Spinal cord (tissue), 10 donors: Measurements from ENCODE around the gene KCNH2. TPM values are rescaled to one million over a fixed set of nuclear protein-coding genes. Genes with fewer than 3 reads are reported as not detected.

Source experiments
- DNase-seq, 6 donors: peaks; one replicate each; pipeline versions ENCODE4 v3.0.0 to v3.0.0-alpha.2; 2013 to 2015; ENCODE audit warnings: low spot score in 6 of 6, low read depth in 4 of 6
- H3K27ac ChIP-seq: one replicate; pipeline ENCODE4 v1.5.1; 2013; ENCODE audit warnings: low read depth, low read length, control low read depth
- H3K27me3 ChIP-seq: one replicate; pipeline ENCODE4 v1.6.1; 2013; ENCODE audit warnings: low read length; ENCODE audit not compliant: control insufficient read depth, insufficient read depth
- H3K36me3 ChIP-seq: one replicate; pipeline ENCODE4 v1.6.1; 2013; ENCODE audit warnings: low read length; ENCODE audit not compliant: control insufficient read depth, insufficient read depth
- H3K4me1 ChIP-seq: one replicate; pipeline ENCODE4 v1.6.1; 2013; ENCODE audit warnings: low read length; ENCODE audit not compliant: control insufficient read depth, insufficient read depth
- H3K4me3 ChIP-seq: one replicate; pipeline ENCODE4 v1.5.1; 2013; ENCODE audit warnings: low read depth, low read length, control low read depth
- H3K9me3 ChIP-seq: one replicate; pipeline ENCODE4 v1.6.1; 2013; ENCODE audit warnings: low read length; ENCODE audit not compliant: control insufficient read depth, insufficient read depth
- WGBS: methylation state at CpG from one replicate; pipeline ENCODE4 v1.1.5; 2013; ENCODE audit warnings: missing lambda C conversion rate; ENCODE audit not compliant: insufficient coverage; 5-methylcytosine and 5-hydroxymethylcytosine counted together
- polyA plus RNA-seq, 2 donors: library from polyadenylated mRNA; unstranded; fragments of 120-200 nt; gene quantifications; one replicate each; pipeline ENCODE4 v1.2.1, GENCODE V29; 2013; ENCODE audit not compliant: insufficient read length in 2 of 2
- total RNA-seq, 2 donors: library from RNA; depleted of rRNA in 1 of 2; stranded (reverse); fragments of 120-200 nt in 1 of 2; fragments of >200 nt in 1 of 2; gene quantifications; one replicate each; pipeline versions ENCODE4 v1.2.3 to v1.2.4, GENCODE V29; 2013 to 2014
- donor health status: healthy.

Gene KCNH2
- total and polyA plus RNA-seq, 4 donors, result 9.1 to 39.4 (median 24.8) TPM

- Histone ChIP-seq H3K4me1 (peaks cover 74% of the 10 kb centered on the region), H3K27ac (peak overlapping the region; percentile 47), H3K9me3 (no peaks in the 10 kb centered on the region), H3K4me3 (no peak overlapping the region), H3K36me3 (peaks cover 48% of the 10 kb centered on the region), H3K27me3 (no peaks in the 10 kb centered on the region)
- WGBS, result 26% methylated on average over 14 of the region's 16 CpGs
- DNase-seq, result peak in 2 of 6 donors; percentile 72 to 85
Measured at GRCh38 chr7:150971242-150972022, 6.7 kb downstream of the KCNH2 start.

- no peak overlapping the region for H3K4me3 ChIP-seq
- DNase-seq, result no peak
- H3K27ac ChIP-seq, result no peak overlapping the region
- no peaks in the 10 kb centered on the region for H3K9me3 ChIP-seq
- 71% methylated on average over 11 of the region's 11 CpGs for WGBS
- H3K27me3 ChIP-seq, result no peaks in the 10 kb centered on the region
- H3K4me1 ChIP-seq, result peaks cover 64% of the 10 kb centered on the region
- H3K36me3 ChIP-seq, result peaks cover 50% of the 10 kb centered on the region
Measured at GRCh38 chr7:150970424-150970823, 7.7 kb downstream of the KCNH2 start.

GRCh38 chr7:150969475-150969874, 8.6 kb downstream of the KCNH2 start:
- no peak for DNase-seq
- Histone ChIP-seq H3K27me3 (no peaks in the 10 kb centered on the region), H3K9me3 (no peaks in the 10 kb centered on the region), H3K4me1 (peaks cover 64% of the 10 kb centered on the region), H3K36me3 (peaks cover 59% of the 10 kb centered on the region), H3K4me3 (no peak overlapping the region), H3K27ac (no peak overlapping the region)
- 25% methylated on average over 4 of the region's 7 CpGs for WGBS

GRCh38 chr7:150968734-150969372, 9.3 kb downstream of the KCNH2 start:
- peaks cover 64% of the 10 kb centered on the region for H3K4me1 ChIP-seq
- no peak overlapping the region for H3K27ac ChIP-seq
- H3K27me3 ChIP-seq, result no peaks in the 10 kb centered on the region
- H3K4me3 ChIP-seq, result no peak overlapping the region
- WGBS, result 51% methylated on average over 16 of the region's 16 CpGs
- peak in 1 of 6 donors; percentile 43 for DNase-seq
- H3K9me3 ChIP-seq, result no peaks in the 10 kb centered on the region
- H3K36me3 ChIP-seq, result peaks cover 62% of the 10 kb centered on the region

GRCh38 chr7:150968056-150968733, 9.9 kb downstream of the KCNH2 start:
- no peaks in the 10 kb centered on the region for H3K27me3 ChIP-seq
- no peak overlapping the region for H3K4me3 ChIP-seq
- peaks cover 66% of the 10 kb centered on the region for H3K4me1 ChIP-seq
- H3K27ac ChIP-seq, result no peak overlapping the region
- peaks cover 62% of the 10 kb centered on the region for H3K36me3 ChIP-seq
- 83% methylated on average over 4 of the region's 15 CpGs for WGBS
- H3K9me3 ChIP-seq, result no peaks in the 10 kb centered on the region
- peak in 1 of 6 donors; percentile 87 for DNase-seq

GRCh38 chr7:150967349-150967748, 10.8 kb downstream of the KCNH2 start:
- Histone ChIP-seq H3K4me3 (no peak overlapping the region), H3K27me3 (no peaks in the 10 kb centered on the region), H3K9me3 (no peaks in the 10 kb centered on the region), H3K36me3 (peaks cover 67% of the 10 kb centered on the region), H3K27ac (no peak overlapping the region), H3K4me1 (peaks cover 69% of the 10 kb centered on the region)
- no peak for DNase-seq
- 100% methylated on average over 2 of the region's 6 CpGs for WGBS

GRCh38 chr7:150966002-150966401, 12.1 kb downstream of the KCNH2 start:
- no peaks in the 10 kb centered on the region for H3K27me3 ChIP-seq
- no peak overlapping the region for H3K27ac ChIP-seq
- peaks cover 65% of the 10 kb centered on the region for H3K4me1 ChIP-seq
- H3K4me3 ChIP-seq, result no peak overlapping the region
- peaks cover 64% of the 10 kb centered on the region for H3K36me3 ChIP-seq
- WGBS, result 71% methylated on average over 1 of the region's 1 CpG
- no peaks in the 10 kb centered on the region for H3K9me3 ChIP-seq
- no peak for DNase-seq

GRCh38 chr7:150965273-150965830, 12.8 kb downstream of the KCNH2 start:
- peaks cover 57% of the 10 kb centered on the region for H3K36me3 ChIP-seq
- 85% methylated on average over 16 of the region's 16 CpGs for WGBS
- H3K27ac ChIP-seq, result no peak overlapping the region
- peaks cover 59% of the 10 kb centered on the region for H3K4me1 ChIP-seq
- H3K4me3 ChIP-seq, result no peak overlapping the region
- no peaks in the 10 kb centered on the region for H3K27me3 ChIP-seq
- no peak for DNase-seq
- no peaks in the 10 kb centered on the region for H3K9me3 ChIP-seq

- Histone ChIP-seq H3K9me3 (no peaks in the 10 kb centered on the region), H3K4me1 (peaks cover 52% of the 10 kb centered on the region), H3K27me3 (no peaks in the 10 kb centered on the region), H3K27ac (no peak overlapping the region), H3K4me3 (no peak overlapping the region), H3K36me3 (peaks cover 54% of the 10 kb centered on the region)
- peak in 1 of 6 donors; percentile 46 for DNase-seq
- 60% methylated on average over 16 of the region's 16 CpGs for WGBS
Measured at GRCh38 chr7:150964593-150965111, 13.5 kb downstream of the KCNH2 start.
